ENCODE measurements around the gene CBLIF. TPM values are rescaled to one million over a fixed set of nuclear protein-coding genes. Genes with fewer than 3 reads are reported as not detected.
A peak's percentile ranks its signal among the peaks of the same experiment; 100 is the strongest.

CBLIF gene
- total RNA-seq, 1 donor: not detected

GRCh38 chr11:59810911-59811259, 34.4 kb downstream of the CBLIF start:
- TF ChIP-seq CTCF (IDR thresholded peaks at IDR 0.05; ENCODE audit: insufficient read depth, low read depth, low read length): no peak

GRCh38 chr11:59810189-59810910, 34.9 kb downstream of the CBLIF start, which contains the start of gene MRPL16:
Gene MRPL16 (minus strand): TSS chr11:59810778. CDS start chr11:59810658, 120 bp downstream.
- DNase-seq (ENCODE audit: low read depth): peak; percentile 89

More at GRCh38 chr11:59810911-59811259, 34.4 kb downstream of the CBLIF start:
- peak overlapping the region; percentile 100 for H3K4me3 ChIP-seq (ENCODE audit: low read depth, low read length)
- no peak for DNase-seq (ENCODE audit: low read depth)

GRCh38 chr11:59807047-59807610, 38.2 kb downstream of the CBLIF start:
- H3K4me3 ChIP-seq (ENCODE audit: low read depth, low read length): no peak overlapping the region
- no peak for DNase-seq (ENCODE audit: low read depth)
- TF ChIP-seq CTCF (IDR thresholded peaks at IDR 0.05; ENCODE audit: insufficient read depth, low read depth, low read length): no peak

More at GRCh38 chr11:59810189-59810910, 34.9 kb downstream of the CBLIF start, which contains the start of gene MRPL16:
- TF ChIP-seq CTCF (IDR thresholded peaks at IDR 0.05; ENCODE audit: insufficient read depth, low read depth, low read length): no peak
- H3K4me3 ChIP-seq (ENCODE audit: low read depth, low read length): peak within 1 kb of the TSS; percentile 100

- DNase-seq (ENCODE audit: low read depth): no peak
- H3K4me3 ChIP-seq (ENCODE audit: low read depth, low read length): no peak overlapping the region
- TF ChIP-seq CTCF (IDR thresholded peaks at IDR 0.05; ENCODE audit: insufficient read depth, low read depth, low read length): no peak
Observed at GRCh38 chr11:59804061-59804460, 41.2 kb downstream of the CBLIF start.

GRCh38 chr11:59802639-59803176, 42.6 kb downstream of the CBLIF start:
- peak; percentile 70 for DNase-seq (ENCODE audit: low read depth)
- peak; percentile 63 for TF ChIP-seq CTCF (IDR thresholded peaks at IDR 0.05; ENCODE audit: insufficient read depth, low read depth, low read length)
- H3K4me3 ChIP-seq (ENCODE audit: low read depth, low read length): no peak overlapping the region

GRCh38 chr11:59801981-59802638, 43.2 kb downstream of the CBLIF start:
- no peak overlapping the region for H3K4me3 ChIP-seq (ENCODE audit: low read depth, low read length)
- TF ChIP-seq CTCF (IDR thresholded peaks at IDR 0.05; ENCODE audit: insufficient read depth, low read depth, low read length): no peak
- DNase-seq (ENCODE audit: low read depth): peak; percentile 11

Data from fibroblast of villous mesenchyme (primary cell).